Measurements from ENCODE around the gene JPT2.
"Not testable (repeated sequence)": the region's sequence is repeated elsewhere in the genome, so short reads cannot be mapped to it uniquely, and the experiment has no call there.

Gene JPT2

DNA sequence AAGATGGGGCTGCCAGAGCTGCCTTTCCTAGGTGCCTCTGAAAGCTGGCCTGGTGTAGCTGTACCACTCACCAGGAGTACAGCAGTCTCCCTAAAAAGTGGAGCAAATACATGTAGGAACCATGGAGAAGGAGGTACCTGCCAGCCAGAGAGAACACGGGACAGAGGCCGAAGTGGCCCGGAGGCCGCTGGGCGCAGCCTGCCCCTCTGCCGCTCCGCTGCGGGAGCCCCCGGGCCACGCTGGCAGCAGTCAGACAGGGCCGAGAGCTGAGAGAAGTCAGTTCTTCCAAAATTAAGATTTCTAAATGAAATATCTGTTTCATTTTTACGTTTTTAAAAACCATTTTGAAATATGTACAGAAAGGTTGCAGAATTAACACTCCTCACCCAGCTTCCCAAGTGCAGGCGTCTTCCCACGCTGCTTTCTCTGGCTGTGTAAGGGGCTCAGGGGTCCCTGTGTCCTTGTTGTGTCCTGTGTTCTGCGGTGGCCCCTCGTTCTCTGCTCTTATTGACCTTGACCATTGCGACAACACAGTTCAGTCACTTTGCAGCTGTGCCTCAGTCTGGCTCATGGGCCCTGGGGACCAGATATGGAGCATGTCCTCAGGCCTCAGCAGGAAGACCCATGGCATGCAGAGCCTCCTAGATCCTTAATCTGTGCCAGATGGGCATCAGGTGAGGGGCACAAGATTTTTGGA, 32.9 kb downstream of the JPT2 start:
- no peak for DNase-seq

DNA sequence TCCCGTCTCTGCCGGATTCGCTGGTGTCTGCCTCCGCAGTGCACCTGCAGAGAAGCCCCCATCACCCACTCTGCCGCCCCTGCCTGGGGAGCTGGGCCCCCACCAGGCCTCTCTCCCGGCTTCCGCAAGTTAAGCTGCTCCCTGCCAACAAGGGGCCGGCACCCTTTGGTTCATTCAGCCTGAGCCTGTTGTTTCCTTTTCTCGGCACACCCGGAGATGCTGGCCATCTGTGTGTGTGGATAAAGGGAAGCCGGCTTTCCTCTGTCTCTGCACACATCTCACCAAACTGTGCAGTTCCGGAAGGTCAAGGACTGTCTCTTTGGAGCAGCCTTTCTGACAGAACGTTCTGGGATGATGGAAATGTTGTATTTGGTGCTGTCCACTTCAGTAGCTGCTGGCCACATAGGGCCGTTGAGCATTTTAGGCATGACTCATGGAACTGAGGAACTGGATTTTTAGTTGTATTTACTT, 34.7 kb downstream of the JPT2 start:
- no peak for DNase-seq

DNA sequence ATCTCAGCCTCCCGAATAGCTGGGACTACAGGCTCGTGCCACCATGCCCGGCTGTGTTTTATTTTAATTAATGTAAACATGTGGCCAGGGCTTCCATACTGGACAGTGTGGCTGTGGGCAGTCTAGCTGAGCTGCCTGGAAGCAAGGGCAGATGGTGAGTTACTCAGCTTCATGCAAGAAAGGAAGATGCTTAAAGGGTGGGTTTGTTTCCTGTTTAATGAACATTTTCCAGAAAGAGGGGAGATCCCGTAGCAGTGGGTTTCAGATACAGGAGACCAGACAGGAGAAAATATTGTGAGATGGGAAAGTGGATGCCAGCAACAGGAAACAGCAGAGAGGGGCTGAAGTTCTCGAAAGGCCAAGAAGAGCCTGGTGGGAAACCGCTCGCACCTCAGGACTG, 35.3 kb downstream of the JPT2 start:
- no peak for DNase-seq

DNA sequence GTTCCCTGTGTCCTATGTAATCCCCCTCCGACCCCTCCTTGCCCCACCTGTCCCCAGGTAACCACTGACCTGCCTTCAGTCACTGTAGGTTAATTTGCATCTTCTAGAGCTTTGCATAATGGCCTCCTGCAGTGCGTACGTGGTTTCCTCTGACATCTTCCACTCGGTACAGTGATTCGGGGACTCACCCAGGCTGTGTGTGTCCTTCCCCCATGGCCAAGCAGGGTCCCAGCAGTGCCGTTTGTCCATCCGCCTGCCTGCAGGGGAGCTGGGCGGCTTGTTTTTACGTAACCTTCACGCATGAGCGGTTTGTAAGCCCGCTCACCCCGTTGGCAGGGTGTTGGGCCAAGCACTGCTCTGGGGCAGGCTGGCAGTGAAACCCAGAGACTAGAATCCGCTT, 35.9 kb downstream of the JPT2 start:
- DNase-seq = no peak

DNA sequence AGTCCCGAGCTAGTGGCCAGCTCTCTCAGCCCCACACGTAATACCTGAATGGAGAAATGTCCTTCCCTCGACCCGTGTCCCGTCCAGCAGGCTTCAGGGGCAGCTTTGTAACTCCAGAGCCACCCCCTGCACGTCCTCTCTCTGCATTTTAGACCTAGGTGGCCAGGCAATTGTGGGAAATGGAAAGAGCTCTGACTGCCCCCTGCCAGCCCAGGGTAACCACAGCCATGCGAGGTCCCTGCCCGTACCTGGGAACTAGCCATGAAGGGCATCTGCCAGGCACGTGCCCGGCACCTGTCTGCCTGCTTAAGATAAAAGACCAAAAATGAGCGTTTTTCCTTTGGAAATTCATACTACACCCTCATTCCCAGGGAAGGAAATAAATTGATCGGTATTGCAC, 37.1 kb downstream of the JPT2 start:
- no peak for DNase-seq

DNA sequence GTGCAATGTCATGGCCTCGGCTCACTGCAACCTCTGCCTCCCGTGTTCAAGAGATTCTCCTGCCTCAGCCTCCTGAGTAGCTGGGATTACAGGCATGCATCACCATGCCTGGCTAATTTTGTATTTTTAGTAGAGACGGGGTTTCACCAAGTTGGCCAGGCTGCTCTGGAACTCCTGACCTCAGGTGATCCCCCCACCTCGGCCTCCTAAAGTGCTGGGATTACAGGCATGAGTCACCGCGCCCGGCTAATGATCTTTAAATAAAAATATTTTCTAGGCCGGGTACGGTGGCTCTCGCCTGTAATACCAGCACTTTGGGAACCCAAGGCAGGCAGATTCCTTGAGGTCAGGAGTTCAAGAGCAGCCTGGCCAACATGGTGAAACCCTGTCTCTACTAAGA, 40.2 kb downstream of the JPT2 start:
- not testable (repeated sequence) for DNase-seq

DNA sequence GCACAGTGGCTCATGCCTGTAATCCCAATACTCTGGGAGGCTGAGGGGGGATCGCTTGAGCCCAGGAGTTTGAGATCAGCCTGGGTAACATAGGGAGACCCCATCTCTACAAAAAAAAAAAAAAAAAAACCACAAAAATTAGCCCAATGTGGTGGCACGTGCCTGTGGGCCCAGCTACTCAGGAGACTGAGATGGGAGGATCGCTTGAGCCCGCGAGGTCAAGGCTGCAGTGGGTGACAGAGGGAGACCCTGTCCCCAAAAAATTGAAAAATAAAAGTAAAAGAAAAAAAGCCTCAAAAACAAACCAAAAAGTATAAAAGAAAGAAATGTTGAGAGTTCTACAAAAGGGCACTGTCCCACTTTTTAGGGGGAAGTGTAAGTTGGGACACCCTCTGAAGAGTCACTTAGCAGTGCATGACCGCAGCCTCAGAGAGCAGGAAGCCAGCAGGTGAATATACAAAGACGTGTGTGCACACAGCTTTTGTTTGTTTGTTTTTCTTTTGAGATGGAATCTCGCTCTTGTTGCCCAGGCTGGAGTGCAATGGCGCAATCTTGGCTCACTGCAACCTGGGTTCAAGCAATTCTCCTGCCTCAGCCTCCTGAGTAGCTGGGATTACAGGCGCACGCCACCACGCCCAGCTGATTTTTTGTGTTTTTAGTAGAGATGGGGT, 41.6 kb downstream of the JPT2 start:
- DNase-seq = not testable (repeated sequence)

DNA sequence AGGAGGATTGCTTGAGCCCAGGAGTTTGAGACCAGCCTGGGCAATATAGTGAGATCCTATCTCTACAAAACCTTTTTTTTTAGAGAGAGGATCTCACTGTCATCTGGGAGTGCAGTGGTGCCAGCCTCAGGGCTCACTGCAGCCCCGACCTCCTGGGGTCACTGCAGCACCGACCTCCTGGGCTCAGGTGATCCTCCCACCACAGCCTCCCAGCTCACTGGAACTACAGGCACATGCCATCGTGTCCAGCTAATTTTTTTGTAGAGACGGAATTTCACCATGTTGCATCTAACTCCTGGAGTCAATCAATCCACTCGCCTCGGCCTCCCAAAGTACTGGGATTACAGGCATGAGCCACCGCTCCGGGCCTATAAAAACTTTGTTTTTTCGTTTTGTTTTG, 43.3 kb downstream of the JPT2 start:
- no peak for DNase-seq

DNA sequence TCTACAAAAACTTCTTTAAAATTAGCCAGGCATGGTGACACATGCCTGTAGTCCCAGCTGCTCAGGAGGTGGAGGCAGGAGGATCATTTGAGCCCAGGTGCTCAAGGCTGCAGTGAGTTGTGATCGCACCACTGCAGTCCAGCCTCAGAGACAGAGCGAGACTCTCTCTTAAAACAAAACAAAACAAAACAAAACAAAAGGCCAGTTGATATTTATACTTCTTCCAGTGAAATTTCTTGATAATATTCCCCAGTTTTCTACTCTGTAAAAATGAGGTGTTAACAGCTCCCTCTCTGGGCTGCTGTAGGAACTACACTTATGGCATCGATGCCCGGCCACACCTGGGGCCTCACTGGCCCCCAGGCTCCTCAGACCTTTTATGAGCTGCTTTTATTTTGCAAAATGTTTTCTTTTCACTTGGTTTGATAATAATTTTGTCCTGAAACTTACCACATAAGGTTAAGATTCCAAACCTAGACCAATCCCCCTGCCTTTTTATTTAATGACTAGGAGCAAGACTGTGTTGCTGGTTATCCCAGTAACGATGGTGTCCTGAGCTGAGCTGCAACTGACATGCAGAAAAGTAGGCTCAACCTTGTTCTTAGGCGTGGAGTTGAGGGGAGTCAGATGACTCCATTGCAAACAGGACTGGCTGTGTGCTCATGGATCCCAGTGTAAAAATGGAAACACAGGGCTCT, 45.5 kb downstream of the JPT2 start:
- DNase-seq = no peak

DNA sequence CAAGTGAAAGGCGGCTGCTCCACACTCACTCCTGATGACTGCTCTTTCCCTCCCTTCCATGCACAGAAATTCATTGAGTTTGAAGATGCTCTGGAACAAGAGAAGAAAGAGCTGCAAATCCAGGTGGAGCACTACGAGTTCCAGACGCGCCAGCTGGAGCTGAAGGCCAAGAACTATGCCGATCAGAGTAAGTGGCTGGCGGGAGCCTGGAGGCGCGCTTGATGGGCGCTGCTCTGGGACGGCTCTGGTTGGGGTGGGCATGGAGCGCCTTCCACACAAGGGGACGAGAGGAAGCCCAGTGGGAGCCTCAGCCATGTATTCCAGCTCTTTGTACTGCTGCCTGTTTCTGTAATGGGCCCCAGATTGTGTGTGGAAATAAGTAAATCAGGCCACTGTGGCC, 46.4 kb downstream of the JPT2 start:
- DNase-seq = no peak

DNA sequence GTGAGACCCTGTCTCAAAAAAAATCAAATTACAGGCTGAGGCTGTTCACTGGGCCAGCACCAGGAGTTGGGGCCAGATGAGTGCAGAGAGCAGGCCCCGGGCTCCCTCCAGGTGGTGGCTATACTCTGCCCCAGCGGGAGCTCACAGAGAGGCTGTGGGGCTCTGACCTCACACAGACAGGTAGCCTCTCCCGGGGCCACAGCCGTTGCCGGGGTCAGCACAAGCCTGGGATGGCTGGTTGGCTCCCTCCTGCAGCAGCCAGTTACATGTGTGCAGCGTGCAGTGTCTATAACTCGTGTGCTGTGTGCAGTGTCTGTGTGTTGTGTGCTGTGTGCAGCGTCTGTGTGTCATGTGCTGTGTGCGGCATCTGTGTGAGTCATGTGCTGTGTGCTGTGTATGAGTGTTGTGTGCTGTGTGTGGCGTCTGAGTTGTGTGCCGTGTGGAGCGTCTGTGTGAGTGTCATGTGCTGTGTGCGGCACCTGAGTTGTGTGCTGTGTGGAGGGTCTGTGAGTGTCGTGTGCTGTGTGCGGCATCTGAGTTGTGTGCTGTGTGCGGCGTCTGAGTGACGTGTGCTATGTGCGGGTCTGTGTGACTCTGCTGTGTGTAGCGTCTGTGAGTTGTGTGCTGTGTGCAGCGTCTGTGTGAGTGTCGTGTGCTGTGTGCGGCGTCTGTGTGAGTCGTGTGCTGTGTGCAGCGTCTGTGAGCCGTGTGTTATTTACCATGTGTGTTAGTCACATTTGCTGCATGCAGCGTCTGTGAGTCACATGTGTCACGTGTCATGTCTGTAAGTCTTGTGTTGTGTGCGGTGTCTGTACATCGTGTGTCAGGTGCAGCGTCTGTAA, 48.8 kb downstream of the JPT2 start:
- no peak for DNase-seq

DNA sequence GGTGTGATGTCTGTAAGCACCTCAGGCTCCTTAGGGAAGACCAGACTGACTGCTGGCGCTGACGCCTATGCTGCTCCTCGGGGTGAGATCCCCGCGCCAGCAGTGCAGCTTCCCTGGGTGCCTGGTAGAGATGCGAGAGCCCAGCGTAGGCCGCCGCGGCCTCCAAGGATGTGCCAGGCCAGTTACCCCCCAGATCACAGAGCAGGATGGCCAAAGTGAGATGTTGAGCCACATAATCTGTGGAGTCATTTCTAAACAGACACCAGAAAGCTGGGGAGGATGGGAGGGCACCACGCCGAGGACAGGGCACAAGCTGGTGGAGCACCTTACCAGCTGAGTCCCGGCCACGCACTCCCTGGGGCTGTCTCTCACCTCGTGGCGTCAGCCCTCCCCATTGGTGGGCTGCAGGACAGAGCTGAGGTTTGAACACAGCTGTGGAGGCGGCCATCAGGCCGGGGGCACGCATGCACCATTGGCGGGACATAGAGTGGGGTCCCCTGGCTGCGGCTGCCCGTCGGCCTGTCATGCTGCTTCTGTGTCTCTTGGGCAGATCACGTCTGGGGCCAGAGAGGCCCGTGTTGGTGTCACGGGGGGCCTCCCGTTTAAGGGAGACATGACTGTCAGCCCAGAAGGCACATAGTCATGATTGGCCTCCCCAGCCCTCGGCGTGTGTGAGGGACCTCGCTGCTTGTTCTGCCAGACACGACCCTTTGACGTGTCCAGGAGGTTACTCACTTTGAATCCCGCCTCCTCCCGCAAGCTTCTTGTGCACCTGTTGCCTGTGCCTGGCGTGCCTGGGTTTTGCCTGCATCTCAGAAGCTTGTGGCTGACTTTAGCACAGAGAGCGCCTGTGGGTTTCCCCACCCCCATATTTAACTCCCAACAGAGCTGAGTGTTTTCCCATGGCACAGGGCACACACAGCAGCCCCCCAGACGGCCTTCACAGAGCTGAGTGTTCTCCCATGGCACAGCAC, 49.9 kb downstream of the JPT2 start:
- no peak for DNase-seq

DNA sequence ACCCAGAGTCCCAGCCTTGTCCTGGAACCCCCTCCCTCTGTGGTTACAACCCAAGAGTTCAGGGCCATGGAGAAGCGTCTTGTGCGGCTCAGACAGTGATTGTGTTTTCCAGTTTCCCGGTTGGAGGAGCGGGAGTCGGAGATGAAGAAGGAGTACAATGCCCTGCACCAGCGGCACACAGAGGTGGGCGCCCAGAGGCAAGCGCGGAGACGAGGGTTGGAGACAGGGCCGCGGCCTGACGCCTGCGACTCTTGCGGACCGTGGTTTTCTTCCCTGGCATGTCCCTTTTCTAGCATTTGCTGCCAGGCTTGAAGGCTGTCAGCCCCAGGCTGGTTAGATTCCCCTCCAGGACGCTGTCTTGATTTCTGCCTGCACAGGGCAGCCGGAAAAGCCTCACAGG, 50.9 kb downstream of the JPT2 start:
- DNase-seq = no peak

DNA sequence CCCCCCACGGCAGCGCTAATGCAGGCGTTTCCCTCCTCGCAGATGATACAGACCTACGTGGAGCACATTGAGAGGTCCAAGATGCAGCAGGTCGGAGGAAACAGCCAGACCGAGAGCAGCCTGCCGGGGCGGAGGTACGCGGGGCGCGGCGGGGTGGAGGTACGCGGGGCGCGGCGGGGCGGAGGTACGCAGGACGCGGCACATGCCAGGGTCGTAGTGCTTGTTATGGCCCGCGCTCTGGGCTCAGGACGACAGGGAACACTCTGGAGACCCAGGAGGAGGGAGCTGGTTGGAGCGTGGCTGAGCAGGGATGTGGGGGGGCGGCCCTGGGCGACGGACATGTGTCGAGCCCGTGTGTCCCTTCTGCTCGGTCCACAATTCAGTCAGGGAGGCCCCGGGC, 51.4 kb downstream of the JPT2 start:
- no peak for DNase-seq

DNA sequence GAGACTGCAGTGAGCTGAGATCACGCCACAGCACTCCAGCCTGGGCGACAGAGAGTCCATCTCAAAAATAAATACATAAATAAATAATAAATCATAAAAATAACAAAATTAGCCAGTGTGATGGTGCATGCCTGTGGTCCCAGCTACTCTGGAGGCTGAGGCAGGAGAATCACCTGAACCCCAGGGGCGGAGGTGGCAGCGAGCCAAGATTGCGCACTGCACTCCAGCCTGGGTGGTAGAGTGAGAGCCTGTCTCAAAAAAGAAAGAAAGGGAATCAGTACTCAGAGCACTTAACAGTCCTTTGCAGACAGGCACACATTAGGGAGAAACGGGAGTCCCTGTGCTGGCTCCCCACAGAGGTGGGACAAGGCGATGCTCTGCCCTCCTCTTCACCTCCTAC, 53.0 kb downstream of the JPT2 start:
- DNase-seq = no peak

DNA sequence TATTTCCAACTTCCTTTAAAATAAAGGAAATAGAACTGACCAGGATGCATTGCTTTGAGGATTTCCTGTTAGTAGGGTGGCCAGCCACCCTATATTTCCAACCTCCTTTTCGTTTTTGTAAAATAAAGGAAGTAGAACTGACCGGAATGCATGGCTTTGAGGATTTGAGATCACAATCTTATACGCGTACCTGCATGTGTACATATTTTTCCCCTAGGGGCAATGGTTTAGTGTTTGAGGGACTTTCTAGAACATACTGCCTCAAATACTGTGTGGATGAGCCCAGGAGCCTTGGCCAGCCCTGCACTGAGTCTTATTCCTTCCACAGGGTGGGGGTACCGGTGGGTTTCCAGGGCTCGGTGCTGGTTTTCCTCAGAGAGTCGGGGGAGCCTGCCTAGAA, 53.5 kb downstream of the JPT2 start:
- no peak for DNase-seq

DNA sequence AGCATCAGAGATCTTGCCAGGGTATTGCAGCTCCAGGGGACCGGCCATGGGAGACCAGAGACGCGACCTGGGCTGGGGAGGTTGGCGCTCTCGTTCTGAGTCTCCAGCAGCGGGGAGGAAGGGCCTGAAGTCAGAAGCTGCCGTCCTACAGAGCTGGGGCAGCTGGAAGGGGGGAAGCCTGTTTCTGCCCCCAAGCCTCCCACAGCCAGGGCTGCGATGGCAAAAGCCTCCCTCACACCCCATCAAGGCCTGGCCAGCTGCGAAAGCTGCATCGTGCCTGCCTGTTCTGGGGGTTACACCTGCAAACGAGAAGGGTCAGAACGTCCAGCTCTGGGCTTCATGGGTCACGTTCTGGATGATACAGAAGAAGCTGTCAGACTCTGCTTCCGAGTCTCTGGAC, 54.0 kb downstream of the JPT2 start:
- no peak for DNase-seq

DNA sequence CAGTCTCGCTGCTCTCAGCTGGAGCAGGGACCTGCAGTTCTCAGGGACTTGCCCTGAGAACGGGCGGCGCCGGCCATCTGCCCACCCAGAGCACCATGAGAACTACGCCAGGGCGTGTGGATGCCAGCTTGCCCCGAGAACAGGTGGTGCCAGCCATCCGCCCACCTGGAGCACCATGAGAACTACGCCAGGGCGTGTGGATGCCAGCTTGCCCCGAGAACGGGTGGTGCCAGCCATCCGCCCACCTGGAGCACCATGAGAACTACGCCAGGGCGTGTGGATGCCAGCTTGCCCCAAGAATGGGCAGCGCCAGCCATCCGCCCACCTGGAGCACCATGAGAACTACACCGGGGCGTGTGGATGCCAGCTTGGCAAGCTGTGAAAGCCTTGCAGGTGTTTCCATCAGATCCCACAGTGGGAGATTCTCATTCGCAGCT, 54.5 kb downstream of the JPT2 start:
- DNase-seq = not testable (repeated sequence)

DNA sequence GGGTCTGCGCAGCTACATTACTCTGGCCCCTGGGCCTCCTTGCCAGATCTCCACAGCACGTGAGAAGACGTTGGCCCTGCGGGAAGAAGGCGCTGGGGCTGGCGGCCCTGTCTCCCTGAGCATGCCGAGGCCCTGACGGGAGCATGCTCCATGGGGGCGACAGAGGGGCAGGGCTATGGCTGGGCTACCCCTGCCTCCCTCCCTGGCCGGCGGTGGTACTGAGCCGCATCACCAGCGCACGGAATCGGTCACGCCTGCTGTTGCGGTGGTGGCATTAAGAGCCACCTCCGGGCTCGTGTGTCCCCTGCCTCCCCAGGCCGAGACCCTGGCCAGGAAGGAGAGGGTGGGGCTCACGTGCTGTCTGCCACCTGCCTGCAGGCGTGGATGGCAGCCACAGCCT, 56.0 kb downstream of the JPT2 start:
- no peak for DNase-seq

DNA sequence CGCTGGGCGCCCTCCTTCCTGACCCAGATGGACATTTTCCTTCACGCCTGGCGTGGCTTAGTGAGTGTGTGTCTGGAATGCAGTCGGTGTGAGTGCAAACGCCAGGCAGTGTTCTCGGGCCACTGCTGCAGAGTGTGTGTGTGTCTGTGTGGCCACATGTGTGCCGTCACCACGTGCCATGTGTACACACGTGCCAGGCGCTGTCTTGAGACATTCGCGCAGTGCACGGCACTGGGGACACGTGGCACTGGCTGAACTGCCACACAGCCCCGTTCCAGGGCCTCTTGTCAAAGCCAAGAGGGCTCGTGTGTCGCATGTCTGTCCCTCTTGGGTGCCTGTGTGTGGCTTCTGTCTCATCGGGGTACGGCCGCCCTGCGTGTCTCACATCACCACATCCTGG, 56.7 kb downstream of the JPT2 start:
- no peak for DNase-seq

DNA sequence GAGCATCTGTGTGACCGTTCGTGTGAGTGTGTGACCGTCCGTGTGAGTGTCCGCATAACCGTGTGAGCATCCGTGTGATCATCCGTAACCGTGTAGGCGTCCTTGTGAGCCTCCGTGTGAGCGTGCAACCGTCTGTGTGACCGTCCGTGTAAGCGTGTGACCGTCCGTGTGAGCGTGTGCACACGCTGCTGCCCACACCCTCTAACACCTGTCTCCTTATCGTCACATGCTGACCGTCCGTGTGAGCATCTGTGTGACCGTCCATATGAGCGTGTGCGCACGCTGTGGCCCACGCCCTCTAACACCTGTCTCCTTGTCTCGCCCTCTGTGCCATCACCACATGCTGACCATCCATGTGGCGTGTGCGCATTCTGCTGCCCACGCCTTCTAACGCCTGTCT, 62.2 kb downstream of the JPT2 start:
- DNase-seq = no peak

Measured in GOT3 (cell line).